Measurements from ENCODE around the gene LGALS3BP.

The LGALS3BP gene

DNA sequence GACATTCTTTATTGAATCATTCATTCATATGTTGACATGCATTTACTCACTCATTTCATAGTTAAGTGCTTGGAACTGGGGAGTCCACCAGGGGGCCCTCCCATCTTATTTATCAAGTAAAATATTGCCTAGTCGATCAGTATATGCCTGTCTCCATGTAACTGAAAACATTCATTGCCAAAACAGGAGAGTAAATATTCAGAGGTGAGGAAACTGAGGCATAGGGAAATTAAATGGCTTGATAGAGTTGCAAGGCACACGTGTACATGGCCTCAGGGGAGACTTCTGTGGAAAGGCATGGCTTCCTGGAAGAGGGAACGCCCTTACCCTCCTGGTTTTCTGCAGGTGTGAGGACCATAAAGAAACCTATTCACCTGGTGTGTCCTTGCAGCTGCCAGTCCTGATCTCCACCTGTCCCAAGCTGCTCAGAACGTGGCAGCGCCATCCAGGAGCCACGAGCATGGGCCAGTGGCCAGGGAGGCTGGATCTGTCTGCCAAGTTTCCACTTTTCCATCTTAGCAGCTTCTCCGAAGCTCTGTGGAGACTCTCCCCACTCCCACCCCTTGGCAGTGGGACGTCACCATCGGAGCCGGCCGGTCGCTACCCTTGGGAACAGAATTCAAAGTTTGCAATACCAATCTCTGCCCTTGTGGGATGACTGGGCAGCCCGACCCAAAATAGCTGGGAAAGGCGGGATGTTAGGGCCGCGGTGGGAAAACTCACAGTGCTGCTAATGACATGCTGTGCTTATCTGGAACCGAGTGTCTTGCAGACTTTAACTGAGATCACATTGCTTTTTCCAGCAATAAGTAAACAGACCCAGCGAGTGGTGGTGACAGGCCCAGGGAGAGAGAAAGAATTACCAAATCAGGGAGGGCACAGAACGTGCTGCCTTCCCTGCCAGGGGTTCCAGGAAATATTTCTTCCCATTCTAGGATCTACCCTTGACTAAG lies 40.2 kb upstream of the LGALS3BP start:
- TF ChIP-seq, protein P1, sequence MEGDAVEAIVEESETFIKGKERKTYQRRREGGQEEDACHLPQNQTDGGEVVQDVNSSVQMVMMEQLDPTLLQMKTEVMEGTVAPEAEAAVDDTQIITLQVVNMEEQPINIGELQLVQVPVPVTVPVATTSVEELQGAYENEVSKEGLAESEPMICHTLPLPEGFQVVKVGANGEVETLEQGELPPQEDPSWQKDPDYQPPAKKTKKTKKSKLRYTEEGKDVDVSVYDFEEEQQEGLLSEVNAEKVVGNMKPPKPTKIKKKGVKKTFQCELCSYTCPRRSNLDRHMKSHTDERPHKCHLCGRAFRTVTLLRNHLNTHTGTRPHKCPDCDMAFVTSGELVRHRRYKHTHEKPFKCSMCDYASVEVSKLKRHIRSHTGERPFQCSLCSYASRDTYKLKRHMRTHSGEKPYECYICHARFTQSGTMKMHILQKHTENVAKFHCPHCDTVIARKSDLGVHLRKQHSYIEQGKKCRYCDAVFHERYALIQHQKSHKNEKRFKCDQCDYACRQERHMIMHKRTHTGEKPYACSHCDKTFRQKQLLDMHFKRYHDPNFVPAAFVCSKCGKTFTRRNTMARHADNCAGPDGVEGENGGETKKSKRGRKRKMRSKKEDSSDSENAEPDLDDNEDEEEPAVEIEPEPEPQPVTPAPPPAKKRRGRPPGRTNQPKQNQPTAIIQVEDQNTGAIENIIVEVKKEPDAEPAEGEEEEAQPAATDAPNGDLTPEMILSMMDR (IDR thresholded peaks at IDR 0.05; ENCODE audit: low read depth, low read length, missing control alignments) = peak; percentile 77
- no peak overlapping the region for H3K4me3 ChIP-seq (replicated peaks; ENCODE audit: low read depth, low read length)
- DNase-seq (ENCODE audit: extremely low read depth, low read depth) = no peak

DNA sequence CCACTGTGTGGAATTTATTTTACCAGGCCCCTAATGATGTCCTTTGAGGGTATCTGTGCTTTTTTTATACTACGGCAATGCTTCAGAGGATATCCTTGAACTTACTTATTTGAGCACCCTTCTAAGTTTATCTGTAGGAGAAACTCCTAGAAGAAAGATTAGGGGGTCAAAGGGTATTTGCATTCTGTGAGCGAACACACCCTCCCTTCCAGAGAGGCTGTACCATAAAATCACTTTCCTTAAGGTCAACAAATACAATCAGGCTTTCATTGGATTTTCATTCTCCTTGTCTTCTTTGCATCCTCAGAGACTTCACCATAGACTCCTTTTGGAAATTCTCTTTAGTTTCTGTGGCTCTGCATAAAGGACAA lies 39.5 kb upstream of the LGALS3BP start:
- no peak overlapping the region for H3K4me3 ChIP-seq (replicated peaks; ENCODE audit: low read depth, low read length)
- TF ChIP-seq, protein P1 (IDR thresholded peaks at IDR 0.05; ENCODE audit: low read depth, low read length, missing control alignments) = no peak

DNA sequence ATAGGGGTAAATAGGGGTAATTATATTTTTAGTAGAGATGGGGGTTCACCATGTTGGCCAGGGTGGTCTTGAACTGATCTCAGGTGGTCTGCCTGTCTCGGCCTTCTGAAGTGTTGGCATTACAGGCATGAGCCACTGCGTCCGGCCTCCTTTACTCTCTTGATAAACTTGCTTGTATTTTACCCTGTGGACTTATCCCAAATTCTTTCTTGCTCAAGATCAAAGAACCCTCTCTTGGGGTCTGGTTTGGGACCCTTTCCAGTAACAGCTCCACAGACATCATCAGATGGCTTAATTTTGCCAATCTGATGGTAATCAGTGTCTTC lies 38.6 kb upstream of the LGALS3BP start:
- H3K4me3 ChIP-seq (replicated peaks; ENCODE audit: low read depth, low read length) = no peak overlapping the region
- DNase-seq (ENCODE audit: extremely low read depth, low read depth) = no peak
- TF ChIP-seq, protein P1 (IDR thresholded peaks at IDR 0.05; ENCODE audit: low read depth, low read length, missing control alignments) = no peak

More for the DNA sequence above, 39.5 kb upstream of the LGALS3BP start:
- no peak for DNase-seq (ENCODE audit: extremely low read depth, low read depth)

DNA sequence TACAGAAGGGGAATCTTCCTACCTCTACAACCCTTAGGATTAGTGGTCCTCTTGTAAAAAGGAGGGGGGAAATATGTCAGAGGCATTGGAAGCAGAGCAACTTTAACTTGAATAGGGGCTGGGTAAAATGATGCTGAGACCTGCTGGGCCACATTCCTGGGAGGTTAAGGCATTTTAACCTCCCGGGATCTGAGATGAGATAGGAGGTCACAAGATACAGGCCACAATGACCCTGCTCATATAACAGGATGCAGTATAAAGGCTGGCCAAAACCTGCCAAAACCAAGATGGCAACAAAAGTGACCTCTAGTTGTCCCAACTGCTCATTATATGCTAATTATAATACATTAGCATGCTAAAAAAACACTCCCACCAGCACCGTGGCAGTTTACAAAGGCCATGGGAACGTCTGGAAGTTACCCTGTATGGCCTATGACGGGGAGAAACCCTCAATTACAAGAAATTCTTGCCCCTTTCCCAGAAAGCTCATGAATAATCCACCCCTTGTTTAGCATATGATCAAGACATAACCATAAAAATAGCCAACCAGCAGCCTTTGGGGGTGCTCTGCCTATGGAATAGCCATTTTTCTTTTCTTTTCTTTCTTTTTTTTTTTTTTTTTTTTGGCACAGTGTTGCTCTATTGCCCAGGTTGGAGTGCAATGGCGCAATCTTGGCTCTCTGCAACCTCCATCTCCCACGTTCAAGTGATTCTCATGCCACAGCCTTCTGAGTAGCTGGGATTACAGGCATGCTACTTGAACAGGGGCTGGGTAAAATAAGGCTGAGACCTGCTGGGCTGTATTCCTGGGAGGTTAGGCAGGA lies 38.0 kb upstream of the LGALS3BP start:
- DNase-seq (ENCODE audit: extremely low read depth, low read depth) = no peak
- H3K4me3 ChIP-seq (replicated peaks; ENCODE audit: low read depth, low read length) = no peak overlapping the region
- TF ChIP-seq, protein P1 (IDR thresholded peaks at IDR 0.05; ENCODE audit: low read depth, low read length, missing control alignments) = no peak

DNA sequence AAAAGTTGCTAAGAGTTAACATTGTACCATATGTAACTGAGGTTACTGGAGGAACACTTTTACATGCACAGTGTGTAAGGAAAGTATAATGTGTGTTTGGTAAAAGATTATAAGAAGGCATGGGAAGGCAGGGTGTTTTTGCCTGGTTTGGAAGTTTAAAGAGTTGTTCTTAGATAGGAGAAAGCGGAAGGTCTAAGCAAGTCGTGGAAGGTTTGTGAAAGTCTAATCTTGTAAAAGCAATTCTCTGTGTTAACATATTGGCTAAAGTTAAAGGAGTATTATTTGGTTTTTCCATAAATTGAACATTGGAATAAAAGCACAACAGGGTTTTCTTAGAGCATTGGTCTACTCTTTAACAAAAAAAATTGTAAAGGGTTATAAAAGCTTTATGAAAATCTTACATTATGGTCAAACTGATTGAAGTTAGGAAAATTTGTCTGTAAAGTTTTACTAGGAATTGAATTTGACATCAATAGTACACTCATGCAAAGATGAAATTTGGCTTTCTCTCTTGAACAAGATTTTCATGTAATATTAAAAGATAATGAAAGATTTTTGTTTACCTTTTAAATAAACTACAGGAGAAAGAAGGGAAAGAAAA lies 34.5 kb upstream of the LGALS3BP start:
- DNase-seq (ENCODE audit: extremely low read depth, low read depth) = no peak
- no peak overlapping the region for H3K4me3 ChIP-seq (replicated peaks; ENCODE audit: low read depth, low read length)
- TF ChIP-seq, protein P1 (IDR thresholded peaks at IDR 0.05; ENCODE audit: low read depth, low read length, missing control alignments) = no peak

DNA sequence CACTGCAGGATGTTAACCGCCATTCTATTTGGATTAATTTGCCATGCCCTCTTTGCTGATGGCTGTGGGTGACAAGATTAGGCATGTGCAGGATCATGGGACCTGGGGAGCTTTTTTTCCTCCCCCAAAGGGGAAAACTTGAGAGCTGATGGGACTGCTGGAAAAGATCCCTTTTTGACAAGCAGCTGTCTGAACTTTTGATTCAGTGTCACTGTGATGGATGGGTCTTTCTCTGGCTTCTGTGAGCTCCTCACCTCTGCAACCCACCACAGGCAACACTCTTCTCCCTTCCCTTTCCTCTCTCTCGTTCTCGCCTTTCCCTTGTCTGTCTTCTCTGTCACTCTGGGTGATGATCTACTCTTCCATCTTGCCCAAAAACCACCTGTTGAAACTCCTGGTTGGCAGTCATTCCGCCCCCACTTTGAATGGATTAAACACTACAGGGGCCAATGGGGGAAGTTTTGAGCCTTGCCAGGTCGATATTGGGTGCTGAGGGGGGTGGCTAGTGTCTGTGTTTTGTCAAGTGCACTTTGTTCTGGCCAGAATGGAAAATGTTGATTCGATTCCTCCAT lies 32.9 kb upstream of the LGALS3BP start:
- TF ChIP-seq, protein P1 (IDR thresholded peaks at IDR 0.05; ENCODE audit: low read depth, low read length, missing control alignments) = no peak
- H3K4me3 ChIP-seq (replicated peaks; ENCODE audit: low read depth, low read length) = no peak overlapping the region
- DNase-seq (ENCODE audit: extremely low read depth, low read depth) = no peak
